NK-92 (cell line): ENCODE data around the gene C11orf65.

ENCODE experiments used
- DNase-seq: peaks from one replicate; lab custom pipeline; 2025; ENCODE audit not compliant: unreplicated experiment; lab: John Stamatoyannopoulos, UW

Gene C11orf65, protein sequence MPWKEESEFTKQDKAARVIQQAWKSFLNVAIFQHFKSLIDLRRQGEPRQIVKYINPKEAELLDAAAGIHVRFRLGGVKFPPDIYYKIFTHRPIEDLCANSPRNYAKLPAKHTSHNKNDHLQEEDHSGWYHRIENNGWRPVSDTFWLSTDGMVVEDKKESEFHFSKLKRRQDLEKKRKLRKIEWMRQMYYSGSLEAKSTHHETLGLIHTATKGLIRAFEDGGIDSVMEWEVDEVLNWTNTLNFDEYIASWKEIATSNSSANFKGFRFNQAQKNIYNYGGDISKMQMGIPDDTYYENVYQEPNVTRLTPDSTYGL

DNA sequence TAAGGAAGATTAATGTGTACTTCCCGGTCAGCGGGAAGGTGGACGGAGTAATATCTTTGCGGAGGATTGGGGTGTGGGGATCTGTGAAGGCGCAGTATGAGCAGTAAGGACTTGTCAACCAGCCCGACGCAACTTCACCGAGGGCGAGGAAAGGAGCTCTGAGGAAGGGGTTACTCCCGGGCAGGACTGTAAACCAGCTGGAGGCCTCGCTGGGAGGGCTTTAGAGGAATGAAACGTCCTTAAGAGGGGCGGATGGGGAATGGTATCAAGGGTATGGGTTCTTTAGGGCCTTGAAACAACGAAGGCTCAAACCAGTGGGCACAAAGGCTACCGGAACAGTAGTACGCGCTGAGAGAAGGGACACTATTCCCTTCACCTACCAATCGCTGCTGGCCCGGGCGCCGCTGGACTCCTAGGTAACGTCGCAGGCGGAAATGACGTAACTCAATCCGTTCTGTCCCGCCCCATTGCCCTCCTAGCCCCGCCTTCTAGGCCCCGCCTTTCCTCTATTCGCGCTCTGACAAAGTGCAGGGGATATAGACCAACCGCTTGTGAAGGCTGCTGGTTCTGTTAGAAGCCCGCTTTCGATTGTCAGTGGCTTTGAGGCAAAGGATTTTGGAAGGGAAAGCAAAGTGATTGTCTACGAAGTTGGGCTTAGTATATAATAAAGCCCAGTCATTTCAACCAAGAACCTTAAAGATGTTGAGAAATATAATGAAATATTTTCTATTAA lies at the start of gene C11orf65:
C11orf65 (minus strand) TSS at position 439 of the 733 bp plus-strand sequence. CDS start 5,970 bp downstream, outside the sequence.
- DNase-seq: peak; percentile 68

GRCh38 chr11:108516125-108516524 lies 48.8 kb upstream of the C11orf65 start:
- no peak for DNase-seq

- no peak for DNase-seq
Observed at GRCh38 chr11:108512708-108513107, 45.4 kb upstream of the C11orf65 start.

GRCh38 chr11:108511851-108512474 lies 44.6 kb upstream of the C11orf65 start:
- DNase-seq: no peak

DNA sequence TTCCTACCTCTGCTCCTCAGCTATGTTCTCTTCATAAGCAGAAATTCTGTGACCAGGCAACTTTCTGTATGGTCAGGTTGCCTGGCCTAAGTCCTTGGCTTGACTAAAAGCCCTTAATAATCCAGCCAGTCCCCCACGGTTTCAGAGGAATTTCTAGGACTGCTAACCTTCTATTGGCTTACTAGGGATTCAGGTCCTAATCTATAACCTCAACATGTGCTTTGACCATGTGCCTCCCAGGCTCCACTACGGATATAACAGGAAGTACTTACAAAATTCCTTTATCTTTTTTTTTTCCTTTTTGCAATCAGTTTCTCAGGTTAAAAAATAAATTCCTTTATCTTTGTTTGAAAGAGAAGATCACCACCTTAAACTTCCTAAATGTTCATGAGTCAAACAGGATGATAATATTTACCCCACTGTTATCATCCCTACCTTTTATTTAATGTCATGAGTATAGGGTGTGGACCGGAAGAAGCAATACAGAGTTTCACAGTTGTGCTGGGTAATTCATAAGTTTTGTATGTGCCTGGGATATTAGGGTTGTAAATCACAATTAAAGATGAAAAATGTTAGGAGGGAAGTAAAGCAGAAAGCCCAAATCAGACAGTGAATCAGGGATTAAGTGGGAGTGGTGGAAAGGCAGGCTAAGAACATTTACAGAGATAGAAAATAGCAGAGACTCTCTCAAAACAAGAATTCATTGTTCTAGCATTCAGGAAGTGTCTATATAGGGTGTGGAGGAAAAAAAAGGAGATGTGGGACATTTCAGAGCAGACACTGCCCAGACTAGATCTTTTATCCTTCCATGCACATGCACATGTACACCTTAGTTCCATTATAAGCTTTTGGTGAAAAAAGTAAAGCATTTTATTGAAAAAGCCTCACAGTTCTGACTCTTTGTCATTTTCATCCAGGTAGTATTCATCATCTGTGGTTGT lies 41.6 kb upstream of the C11orf65 start:
- DNase-seq: no peak

DNA sequence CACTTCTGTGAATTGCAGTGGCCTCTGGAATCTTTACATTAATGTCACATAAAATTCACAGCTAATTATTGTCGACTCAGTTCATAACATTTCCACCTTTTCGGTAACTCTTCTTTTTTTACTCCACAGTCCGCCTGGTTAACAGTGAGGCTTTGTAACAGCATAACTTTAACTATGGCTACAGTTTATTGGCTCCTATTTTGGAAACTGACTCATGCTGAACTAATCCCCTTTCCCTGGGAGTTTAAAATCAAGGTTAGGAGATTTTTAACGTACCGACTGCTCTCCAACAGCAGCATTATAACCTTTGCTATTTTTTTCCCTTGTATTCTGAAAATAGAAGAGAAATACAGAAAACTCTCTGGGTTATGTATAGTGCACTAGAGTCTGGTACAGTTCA lies 34.1 kb upstream of the C11orf65 start:
- no peak for DNase-seq

- DNase-seq: no peak
Observed at GRCh38 chr11:108500721-108501120, 33.4 kb upstream of the C11orf65 start.

- no peak for DNase-seq
Observed at GRCh38 chr11:108500169-108500568, 32.8 kb upstream of the C11orf65 start.

- no peak for DNase-seq
Observed at GRCh38 chr11:108498816-108499408, 31.6 kb upstream of the C11orf65 start.

GRCh38 chr11:108498046-108498815 lies 30.9 kb upstream of the C11orf65 start, which contains the start of gene POGLUT3:
POGLUT3 (minus strand) TSS chr11:108498384; CDS start chr11:108498366, 18 bp downstream.
- DNase-seq: no peak

DNA sequence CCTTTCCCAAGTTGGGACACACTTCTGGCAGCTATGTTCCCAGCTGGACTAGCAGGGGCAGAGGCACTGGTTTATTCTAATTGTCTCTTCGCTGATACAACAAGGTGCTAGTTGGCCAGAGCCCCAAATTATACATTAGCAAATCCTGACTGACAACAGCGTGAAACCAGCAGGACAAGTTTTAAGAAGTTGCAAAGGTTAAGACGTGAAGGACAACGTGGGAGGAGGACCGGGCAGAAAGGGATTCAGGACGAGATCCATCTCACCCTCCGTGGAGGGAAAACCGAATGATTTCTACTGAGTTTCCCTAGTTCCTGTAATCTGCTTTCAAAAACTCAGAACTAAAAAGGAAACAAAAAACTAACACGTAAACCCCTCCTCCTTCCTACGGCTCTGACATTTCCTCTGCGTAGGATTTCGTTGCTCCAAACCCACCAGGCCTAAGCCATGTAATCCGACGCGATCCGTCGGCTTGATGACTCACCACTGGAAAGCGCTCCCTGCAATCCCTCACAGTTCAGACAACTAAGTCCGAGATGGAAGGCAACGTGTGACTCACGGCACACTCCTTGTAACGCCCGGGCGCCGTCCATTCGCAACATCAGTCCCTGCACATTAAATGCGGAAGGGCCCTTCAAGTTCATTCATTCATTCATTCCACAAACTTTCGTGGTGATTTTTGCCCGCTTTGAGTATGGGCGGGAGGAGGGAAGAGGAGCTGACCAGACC lies 30.2 kb upstream of the C11orf65 start:
- no peak for DNase-seq

GRCh38 chr11:108496643-108497256 lies 29.4 kb upstream of the C11orf65 start:
- no peak for DNase-seq

GRCh38 chr11:108495326-108495725 lies 28.0 kb upstream of the C11orf65 start:
- DNase-seq: no peak

DNA sequence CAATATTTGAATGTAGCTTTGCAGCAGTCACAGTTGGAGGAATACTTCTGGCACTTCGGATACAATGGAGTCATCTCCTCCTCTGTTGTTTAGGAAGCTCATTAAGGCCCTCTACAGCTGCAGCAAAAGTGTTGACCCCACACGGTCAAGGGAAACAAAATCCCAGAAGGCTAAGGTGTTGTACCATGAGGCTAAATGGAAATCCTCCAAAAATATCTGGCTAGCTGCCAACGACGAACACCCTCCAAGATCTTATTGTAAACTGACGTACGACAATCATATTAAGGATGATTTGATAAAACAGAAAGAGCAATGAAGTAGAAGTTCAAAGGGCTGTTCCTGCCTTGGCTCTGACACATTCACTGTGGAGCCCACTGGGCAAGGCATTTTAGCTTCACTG lies 26.9 kb upstream of the C11orf65 start:
- DNase-seq: no peak

- DNase-seq: no peak
Observed at GRCh38 chr11:108491936-108492335, 24.6 kb upstream of the C11orf65 start.

GRCh38 chr11:108486828-108487227 lies 19.5 kb upstream of the C11orf65 start:
- no peak for DNase-seq

DNA sequence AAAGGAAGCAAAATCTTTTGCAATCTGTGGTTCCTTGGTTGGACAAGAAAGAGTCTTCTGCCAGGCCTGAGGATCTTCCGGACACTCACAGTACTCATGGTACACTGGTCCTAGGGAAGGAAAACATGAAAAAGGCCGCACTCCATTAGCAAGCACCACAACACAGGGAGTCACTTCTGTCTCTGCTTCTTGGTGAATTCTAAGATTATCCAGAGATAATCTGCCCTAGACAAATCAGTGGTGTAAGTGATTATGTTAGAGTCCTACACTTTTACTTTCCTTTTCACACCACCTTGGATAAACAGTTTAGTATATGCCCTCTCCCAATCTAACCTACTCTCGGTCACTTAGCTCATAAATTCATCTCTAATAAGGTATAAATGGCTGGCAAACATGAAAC lies 19.0 kb upstream of the C11orf65 start:
- no peak for DNase-seq

- DNase-seq: no peak
Observed at GRCh38 chr11:108483163-108483562, 15.8 kb upstream of the C11orf65 start.
